GM12874 (cell line): ENCODE data around the gene UQCRFS1.

Experiments
- CTCF ChIP-seq: IDR thresholded peaks from 2 replicates; pipeline ENCODE4 v1.5.1; 2011; ENCODE audit warnings: low read depth, mild to moderate bottlenecking, control low read depth, low read length, moderate library complexity; ENCODE audit not compliant: insufficient read depth

The UQCRFS1 gene

DNA sequence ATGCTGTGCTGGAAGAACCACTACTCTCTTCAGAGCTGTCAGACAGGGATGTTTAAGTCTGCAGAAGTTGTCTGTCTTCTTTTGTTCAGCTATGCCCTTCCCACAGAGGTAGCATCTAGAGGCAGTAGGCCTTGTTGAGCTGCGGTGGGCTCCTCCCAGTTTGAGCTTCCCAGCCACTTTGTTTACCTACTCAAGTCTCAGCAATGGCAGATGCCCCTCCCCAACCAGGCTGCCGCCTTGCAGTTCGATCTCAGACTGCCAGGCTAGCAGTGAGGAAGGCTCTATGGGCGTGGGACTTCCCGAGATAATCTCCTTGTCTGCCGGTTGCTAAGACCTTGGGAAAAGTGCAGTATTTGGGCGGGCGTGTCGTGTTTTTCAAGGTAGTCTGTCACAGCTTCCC is 42.1 kb upstream of the UQCRFS1 start:
- no peak for TF ChIP-seq CTCF

GRCh38 chr19:29248332-29248844 is 35.4 kb upstream of the UQCRFS1 start:
- no peak for TF ChIP-seq CTCF

DNA sequence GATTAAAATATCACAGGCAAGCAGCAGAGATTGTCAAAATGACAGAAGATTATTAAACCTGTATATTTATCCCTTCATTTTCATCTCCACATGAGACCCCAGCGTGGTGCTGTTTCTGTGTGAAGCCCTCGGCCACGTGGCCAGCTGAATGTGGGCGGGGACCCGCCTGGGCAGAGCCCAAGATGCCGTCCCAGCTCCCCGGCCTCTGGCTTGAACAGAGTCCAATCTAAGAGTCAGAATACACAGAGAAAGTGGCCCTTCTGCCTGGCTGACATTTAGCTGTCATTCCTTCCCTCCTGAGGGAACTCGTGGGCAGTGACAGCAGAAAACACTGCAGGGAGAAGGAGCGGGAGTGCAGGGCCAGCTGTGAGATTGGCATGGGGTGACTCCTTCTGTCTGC is 34.9 kb upstream of the UQCRFS1 start:
- TF ChIP-seq CTCF = no peak

GRCh38 chr19:29247471-29247870 is 34.5 kb upstream of the UQCRFS1 start:
- TF ChIP-seq CTCF = no peak

DNA sequence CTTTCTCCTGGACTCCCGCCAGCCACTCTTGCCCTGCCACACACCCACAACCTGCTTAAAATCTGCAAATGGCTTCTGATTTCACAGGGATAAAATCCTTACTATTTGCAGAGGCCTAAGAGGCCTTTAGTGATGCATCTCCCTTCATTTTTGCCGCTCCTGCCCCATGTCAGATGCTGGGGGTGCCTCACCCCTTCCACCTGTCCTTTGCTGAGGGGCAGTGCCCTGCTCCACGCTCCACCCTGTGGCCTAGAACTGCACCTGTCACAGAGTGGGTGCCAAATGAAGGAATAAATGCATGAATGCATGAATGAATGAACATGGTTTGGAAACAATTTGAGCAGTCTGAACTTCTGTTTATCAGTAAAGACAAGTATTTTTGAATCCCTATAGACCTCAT is 34.1 kb upstream of the UQCRFS1 start:
- no peak for TF ChIP-seq CTCF

DNA sequence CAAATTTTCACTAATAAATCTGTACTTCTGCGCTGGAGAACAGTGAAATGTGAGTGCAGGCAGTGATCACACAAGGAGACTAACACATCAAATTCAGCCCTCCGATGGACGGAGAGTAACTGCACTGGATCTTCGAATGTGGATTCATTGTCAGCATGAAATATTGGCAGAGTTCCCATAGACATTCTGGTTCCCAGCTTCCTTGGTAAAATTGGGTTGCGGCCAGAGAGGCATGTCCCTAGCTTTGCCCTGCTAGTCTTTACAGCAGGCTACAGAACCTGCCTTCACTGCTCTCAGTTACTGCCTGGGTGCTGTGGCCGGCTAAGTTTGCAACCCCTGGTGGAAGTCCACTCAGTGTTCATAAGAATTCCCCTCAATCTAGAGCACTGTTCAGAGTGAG is 32.3 kb upstream of the UQCRFS1 start:
- no peak for TF ChIP-seq CTCF

DNA sequence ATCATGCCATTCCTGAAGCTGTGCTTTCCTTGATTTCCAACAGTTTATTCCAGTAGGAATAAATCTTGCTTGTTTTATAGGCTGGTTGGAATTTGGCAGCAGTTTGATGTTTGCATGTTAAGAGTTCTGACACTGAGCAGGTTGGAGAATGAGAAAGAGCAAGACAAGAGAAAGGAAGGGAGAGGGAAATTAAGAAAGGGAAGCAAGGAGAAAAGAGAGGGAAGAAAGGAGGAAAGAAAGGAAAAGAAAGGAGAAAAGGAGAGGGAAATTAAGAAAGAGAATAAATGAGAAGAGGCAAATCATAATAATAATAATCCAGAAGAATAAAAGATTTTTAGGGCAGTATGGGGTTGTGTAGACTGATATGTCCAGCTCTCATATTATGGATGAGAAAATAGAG is 28.4 kb upstream of the UQCRFS1 start:
- TF ChIP-seq CTCF = no peak
